Stimulated activated CD8-positive, alpha-beta memory T cell treated with anti-CD3 and anti-CD28 coated beads, Interleukin-2, amount 100 ng/mL, for 1 hour (primary cell): ENCODE data around the gene TESPA1.

ENCODE experiments used
- DNase-seq, 2 donors: peaks; one replicate each; pipeline ENCODE4 v3.0.0-alpha.2; 2020; ENCODE audit warnings: low read depth in 2 of 2

The TESPA1 gene, protein sequence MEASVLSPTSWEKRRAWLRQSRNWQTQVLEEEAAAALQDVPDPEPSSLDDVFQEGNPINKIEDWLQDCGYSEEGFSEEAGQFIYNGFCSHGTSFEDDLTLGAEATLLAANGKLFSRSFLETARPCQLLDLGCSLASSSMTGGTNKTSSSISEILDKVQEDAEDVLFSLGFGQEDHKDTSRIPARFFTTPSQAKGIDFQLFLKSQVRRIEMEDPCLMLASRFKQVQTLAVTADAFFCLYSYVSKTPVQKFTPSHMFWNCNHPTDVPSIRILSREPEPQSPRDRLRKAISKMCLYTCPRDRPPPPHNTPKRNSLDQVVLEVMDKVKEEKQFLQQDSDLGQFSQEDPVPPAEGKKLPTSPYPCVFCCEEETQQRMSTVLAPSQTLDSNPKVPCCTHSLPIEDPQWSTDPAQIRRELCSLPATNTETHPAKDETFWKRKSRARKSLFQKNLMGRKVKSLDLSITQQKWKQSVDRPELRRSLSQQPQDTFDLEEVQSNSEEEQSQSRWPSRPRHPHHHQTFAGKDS

DNA sequence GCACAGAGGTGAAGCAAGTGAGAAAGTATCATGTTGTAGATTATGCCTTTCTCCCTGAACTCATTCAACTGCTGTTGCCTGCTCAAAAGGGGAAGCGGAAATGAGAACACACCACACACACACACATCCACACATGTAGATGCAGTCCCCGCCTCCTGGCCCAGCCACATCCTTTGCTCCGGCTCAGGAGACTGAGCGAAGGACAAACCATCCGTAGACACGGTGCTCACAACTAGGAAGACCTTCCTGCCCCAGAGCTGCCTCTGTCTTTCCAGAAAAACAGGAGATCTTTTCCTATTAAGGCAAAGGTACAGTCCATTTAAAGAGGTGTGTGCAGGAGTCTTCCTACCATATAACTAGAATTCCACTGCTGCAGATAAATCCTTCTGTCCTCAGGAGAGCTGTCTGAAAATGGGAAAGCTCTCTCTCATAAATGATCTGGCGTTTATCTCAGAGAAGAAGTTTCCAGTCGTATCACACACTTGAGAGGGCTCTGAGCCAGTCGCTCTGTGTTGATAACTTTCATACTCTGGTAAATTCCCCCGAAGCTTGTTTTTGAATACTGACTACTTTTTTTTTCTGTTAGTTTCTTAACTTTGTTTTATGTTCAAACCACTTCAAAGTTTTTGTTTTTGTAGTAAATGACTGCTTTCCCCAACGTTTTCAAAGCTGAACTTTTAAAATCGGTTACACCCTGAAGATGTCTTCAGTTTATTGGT lies at the start of gene TESPA1:
Gene TESPA1 (minus strand): TSS at position 105 of the 719 bp plus-strand sequence. CDS start 10,200 bp downstream, outside the sequence.
- DNase-seq = peak; percentile 65 to 70

- DNase-seq = no peak
These were observed 49.7 kb upstream of the TESPA1 start for GRCh38 chr12:55034218-55034617.

DNA sequence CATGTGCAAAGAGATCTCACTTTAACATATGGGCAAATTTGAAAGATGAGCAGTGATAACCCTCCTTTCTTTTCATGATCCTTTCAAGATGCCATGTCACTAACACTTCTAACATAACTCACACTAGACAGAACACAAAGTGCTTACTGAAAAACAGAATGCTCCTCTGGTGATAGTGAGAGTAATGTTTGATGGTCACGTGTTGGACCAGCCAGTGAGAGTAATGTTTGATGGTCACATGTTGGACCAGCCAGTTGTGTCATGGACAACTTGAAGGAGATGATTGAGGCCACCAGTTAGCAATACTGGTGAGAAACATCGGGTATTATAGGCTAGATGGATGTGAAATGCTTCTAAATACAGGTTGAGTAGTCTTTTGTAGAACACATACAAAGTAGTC lies 40.9 kb upstream of the TESPA1 start:
- no peak for DNase-seq

DNA sequence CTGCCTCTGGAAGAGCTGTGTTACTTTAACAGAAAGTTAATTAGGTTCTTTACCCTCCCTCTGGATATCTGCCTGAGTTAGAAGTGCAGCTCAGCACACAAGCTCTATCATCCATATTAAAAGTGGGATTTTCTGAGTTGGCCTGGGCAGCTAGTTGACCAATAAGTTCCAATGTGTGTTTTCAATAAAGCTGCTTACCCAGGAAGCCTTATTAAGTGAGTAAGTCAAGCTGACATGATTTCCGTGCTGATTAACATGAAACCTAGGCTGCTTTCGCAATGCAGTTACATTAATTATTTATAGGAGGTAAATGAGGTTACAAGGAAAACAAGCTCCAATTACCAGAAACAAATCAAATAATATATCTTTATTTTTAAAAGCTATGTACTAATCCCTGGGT lies 40.0 kb upstream of the TESPA1 start:
- no peak for DNase-seq

DNA sequence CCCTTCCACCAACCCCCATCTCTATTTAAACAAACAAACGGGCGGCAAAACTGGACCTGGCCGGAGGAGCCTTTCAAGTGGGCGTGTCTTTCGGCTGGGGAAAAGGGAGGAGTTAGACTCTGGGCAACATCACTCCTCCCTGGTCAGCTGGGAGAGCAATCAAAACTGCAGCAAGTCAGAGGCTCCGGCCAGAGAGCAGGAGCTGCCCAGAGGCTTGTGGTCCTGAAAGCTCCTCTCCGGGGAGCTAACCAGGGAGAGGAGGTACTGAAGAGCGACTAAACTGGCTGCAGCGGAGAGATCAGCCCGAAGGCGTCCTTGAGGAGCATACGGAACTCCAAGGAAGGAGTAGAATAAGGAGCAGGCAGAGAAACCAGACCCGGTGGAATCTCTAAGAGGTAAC lies 35.2 kb upstream of the TESPA1 start, which contains the start of gene NEUROD4:
Gene NEUROD4 (plus strand): TSS at position 191 of the 400 bp plus-strand sequence. CDS start 6,466 bp downstream, outside the sequence.
- DNase-seq = no peak

- DNase-seq = no peak
These were observed 32.9 kb upstream of the TESPA1 start for GRCh38 chr12:55017416-55017925.

DNA sequence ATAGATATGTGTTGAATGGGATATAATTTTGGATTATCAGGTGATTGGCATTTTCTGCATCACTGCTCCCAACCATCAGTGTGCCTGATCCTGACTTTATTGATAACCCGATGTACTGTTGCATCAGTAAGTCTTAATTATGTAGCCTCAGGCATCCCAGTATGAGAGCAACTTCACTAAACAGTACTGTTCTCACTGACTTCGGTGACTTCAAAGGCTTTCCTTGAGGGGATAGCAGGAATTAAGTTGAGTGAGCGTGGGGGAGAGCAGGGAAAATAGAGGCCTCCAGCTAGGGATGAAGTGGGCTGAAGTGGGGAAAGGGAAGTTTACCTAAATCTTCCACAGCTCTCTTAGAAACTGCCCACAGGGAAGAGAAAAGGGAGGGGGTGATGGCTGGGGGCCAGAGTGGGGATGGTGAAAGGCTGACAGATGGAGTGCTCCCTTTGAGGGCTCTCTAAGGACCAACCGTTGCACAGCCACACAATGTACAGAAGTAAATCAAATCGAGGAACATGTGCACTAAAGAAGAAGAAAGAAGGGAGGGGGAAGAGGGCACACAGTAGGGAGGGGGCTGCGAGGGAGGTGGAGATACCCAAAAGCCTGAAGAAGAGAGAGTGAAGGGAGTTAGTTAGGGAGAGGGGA lies 24.5 kb upstream of the TESPA1 start:
- DNase-seq = no peak

- no peak for DNase-seq
These were observed 17.8 kb upstream of the TESPA1 start for GRCh38 chr12:55002355-55002754.

GRCh38 chr12:55001198-55001868 lies 16.8 kb upstream of the TESPA1 start:
- DNase-seq = no peak

GRCh38 chr12:54998958-54999510 lies 14.5 kb upstream of the TESPA1 start:
- DNase-seq = no peak

DNA sequence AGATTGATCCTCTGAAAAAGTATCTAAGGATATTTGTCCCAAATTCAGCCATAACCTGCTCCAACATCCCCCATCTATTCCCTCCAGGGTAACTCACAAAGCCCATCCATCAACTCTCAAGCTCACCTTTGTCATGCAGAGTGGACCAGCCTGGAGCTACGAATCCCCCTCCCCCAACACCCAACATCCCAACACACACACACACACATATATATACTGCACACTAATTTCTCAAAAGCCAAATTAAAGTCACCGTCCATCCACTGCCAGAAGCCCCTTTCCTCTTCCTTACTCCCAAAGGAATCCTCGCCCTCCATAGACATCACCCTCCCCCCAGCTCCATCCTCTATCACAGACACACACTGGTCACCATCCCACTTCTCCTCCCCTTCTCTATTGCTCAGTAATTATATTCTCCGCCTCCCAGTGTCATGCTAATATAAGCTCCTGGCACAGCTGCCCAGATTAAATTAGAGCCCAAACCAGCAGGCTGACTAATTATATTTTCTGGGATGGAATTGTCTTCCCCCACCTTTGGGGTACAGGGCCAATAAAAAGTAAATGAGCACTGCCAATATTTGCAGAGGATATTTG lies 13.5 kb upstream of the TESPA1 start:
- DNase-seq = no peak

DNA sequence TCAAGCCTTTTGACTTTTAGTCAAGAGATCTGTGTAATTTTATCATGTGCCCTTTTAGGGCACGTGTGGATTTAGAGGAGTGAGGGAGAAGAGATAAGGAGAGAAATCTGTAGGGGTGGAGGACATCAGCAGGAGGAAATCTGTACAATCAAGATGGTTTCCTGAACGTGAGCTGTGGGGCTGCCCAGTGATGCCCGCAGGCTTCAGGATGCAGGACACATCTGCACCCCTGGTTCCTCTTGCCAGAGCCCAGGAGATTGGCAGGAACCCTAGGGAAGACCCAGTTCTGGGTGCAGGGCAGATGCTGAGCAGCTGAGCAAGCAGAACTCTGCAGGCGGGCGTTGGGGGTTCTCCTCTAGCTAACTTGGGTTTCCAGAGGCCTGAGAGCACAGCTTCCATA lies 11.6 kb upstream of the TESPA1 start:
- no peak for DNase-seq

GRCh38 chr12:54993181-54993835 lies 8.7 kb upstream of the TESPA1 start:
- peak; percentile 17 to 27 for DNase-seq

DNA sequence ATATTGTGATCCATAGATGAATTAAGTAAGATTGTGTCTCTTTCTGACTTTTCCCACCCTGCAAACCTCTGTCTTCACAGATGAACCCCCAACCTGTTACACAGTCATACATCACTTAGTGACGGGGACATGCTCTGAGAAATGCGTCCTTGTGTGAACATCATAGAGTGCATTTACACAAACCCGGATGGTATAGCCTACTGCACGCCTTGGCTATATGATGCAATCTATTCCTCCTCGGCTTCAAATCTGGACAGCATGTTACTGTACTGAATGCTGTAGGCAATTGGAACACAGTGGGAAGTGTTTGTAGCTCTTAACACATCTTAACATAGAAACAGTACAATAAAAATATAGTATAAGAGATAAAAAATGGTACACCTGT lies 7.4 kb upstream of the TESPA1 start:
- DNase-seq = no peak

DNA sequence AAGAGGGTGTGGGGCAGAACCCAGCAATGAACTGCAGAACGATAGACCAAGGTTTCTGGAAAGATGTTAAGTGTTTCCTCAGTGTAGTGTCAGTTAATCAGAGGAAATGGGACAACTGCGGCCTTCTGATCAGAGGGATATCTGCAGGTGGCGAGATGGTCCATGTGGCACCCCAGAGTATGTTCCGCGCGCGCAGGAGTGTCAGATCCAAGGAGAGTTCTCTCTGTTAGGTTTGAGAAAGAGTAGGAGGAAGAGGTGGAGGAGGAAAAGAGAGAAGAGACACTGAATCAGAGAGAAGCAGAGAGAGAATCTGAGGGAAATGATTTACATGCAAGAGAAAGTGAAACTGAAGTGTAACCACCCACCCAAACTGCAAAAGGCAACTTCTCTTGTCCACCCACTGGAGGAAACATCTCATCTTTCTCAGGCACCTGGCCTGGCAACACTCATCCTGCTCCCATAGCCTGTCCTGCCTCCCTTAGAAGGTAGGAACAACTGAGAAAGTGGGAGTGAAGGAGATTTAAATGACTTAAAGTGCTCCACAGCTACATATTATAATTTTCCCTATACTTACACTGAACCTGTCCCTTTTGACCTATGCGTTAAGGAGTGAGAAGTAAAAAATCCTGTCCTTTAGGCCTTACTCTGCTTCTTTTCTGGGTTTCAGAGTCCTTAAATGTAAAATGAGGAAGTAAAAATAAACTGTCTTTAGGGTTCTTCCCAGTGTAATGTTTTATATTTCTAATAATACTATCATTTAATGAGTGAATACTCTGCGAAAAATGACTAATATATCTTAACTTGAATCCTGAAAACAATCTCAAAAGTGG lies 6.8 kb upstream of the TESPA1 start:
- no peak for DNase-seq

- no peak for DNase-seq
These were observed 5.3 kb upstream of the TESPA1 start for GRCh38 chr12:54989829-54990228.

DNA sequence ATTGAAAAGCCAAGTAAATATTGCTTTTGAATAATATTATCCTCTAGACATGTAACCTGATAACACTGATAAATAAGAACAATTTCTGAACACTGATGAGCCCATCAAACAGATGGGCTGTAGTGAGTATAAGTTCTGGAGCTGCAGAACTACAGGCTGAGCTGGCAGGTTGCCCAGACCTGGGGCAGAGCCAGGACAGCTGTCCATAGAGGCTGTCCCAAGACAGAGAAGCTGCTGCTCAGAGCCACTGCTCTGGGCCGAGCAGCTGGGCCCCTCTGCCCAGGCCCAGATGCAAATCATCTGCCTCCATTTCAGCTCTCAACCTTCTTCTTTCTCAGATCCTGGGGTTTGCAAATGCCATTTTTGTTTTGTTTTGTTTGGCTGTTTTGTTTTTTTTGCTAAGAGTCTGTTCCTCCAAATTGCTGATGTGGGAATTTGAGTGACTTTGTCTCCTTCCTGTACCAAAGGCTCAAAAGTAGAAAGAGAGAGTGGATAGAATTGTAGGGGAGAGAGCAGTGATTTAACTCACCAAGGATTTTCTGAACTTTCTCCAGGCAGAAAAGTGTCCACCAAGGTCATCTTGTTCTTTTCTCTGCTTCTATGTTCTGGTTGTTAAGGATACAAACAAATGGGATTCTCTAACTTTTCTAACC lies 4.0 kb upstream of the TESPA1 start:
- no peak for DNase-seq

DNA sequence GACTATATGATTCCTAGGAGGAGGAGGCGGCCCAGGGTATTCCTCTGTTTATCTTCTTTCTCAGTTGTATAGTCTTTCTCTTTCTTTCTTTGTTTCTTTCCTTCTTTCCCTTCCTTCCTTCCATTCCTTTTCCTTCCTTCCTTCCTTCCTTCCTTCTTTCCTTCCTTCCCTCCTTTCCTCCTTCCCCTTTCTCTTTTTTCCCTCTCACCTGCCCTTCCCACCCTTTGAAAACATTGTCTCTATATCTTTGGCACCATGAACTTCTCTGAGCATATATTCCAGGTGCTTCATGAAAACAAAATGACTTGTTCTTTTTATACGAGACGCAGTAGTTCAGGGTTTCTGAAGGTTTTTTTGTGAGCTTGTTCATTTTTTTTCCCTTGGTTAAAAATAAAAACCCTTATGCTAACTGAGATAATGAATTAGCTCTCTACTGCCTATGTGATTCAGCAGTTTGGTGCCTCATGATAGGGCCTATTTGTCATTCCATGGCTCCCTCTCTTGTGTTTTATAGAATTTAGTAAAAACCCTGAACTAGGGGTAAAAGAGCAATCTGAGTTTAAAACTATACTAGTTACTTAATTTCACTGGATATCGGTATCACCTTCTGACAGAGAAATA lies 3.2 kb upstream of the TESPA1 start:
- DNase-seq = no peak
